B cell (primary cell): Measurements from ENCODE around the gene AKR1C4. TPM values are rescaled to one million over a fixed set of nuclear protein-coding genes. Genes with fewer than 3 reads are reported as not detected.

Experiments
- ATAC-seq: fragments of 200-7000 bp; cut with Tn5 transposase; one replicate; pipeline ENCODE4 v1.10.0; 2021; ENCODE audit warnings: low read depth, mild to moderate bottlenecking, moderate number of reproducible peaks, moderate library complexity
- CTCF ChIA-PET: fragments of 350-600 bp; sonication (Branson Sonifier 250); formaldehyde crosslinking; loops from one replicate; lab custom pipeline; 2021; ENCODE audit warnings: antibody characterized with exemption, inconsistent platforms; lab: Charles Lee
- POLR2A ChIA-PET: fragments of 350-600 bp; sonication (Branson Sonifier 250); formaldehyde crosslinking; loops from one replicate; lab custom pipeline; 2021; ENCODE audit warnings: antibody characterized with exemption; lab: Charles Lee
- DNase-seq: peaks from one replicate; pipeline ENCODE4 v3.0.0; 2013
- H2AFZ ChIP-seq: 2 replicates; pipeline ENCODE4 v1.6.1; 2012; ENCODE audit warnings: mild to moderate bottlenecking, low read depth, low read length; ENCODE audit not compliant: insufficient read depth, poor library complexity, severe bottlenecking
- H3K27ac ChIP-seq, 2 donors: 1 replicate in 1 of 2; 2 replicates in 1 of 2; pipeline ENCODE4 v1.5.1; 2012 to 2013; ENCODE audit warnings: low read length in 2 of 2, mild to moderate bottlenecking in 2 of 2, moderate library complexity in 1 of 2
- H3K27me3 ChIP-seq, 4 experiments: fragments of 200-600 bp in 1 of 4; sonication (generic) in 1 of 4; replicated peaks in 1 of 4; 1 replicate in 2 of 4; 2 replicates in 2 of 4; pipeline versions ENCODE4 v1.6.1 to v1.7.0; 2013 to 2016; ENCODE audit warnings: low read length in 3 of 4, mild to moderate bottlenecking in 2 of 4, mixed read lengths in 1 of 4, moderate library complexity in 1 of 4; ENCODE audit not compliant: insufficient read depth in 4 of 4, control insufficient read depth in 3 of 4; ENCODE audit errors: control extremely low read depth in 1 of 4
- H3K36me3 ChIP-seq, 2 experiments: replicated peaks in 1 of 2; 1 replicate in 1 of 2; 2 replicates in 1 of 2; pipeline versions ENCODE4 v1.6.1 to v1.7.1; 2013; ENCODE audit warnings: low read length in 1 of 2; ENCODE audit not compliant: insufficient read depth in 2 of 2, control insufficient read depth in 1 of 2; ENCODE audit errors: control extremely low read depth in 1 of 2, extremely low read depth in 1 of 2
- H3K4me1 ChIP-seq, 2 donors: fragments of 200-600 bp in 1 of 2; sonication (generic) in 1 of 2; 1 replicate in 1 of 2; 2 replicates in 1 of 2; pipeline versions ENCODE4 v1.5.1 to v1.6.1; 2013 to 2017; ENCODE audit warnings: low read length in 2 of 2; ENCODE audit not compliant: control insufficient read depth in 2 of 2, insufficient read depth in 2 of 2
- H3K4me2 ChIP-seq: replicated peaks from 2 replicates; pipeline ENCODE3; 2012; ENCODE audit warnings: mild to moderate bottlenecking, low read depth, low read length; ENCODE audit not compliant: poor library complexity, severe bottlenecking
- H3K4me3 ChIP-seq, 5 experiments: fragments of 200-600 bp in 1 of 5; sonication (generic) in 1 of 5; 1 replicate in 3 of 5; 2 replicates in 2 of 5; pipeline versions ENCODE4 v1.5.1 to v1.7.0; 2011 to 2016; ENCODE audit warnings: low read length in 4 of 5, mild to moderate bottlenecking in 4 of 5, low read depth in 2 of 5, control low read depth in 1 of 5, moderate library complexity in 1 of 5; ENCODE audit not compliant: insufficient read depth in 1 of 5; ENCODE audit errors: control extremely low read depth in 1 of 5, extremely low read depth in 1 of 5
- H3K79me2 ChIP-seq: fragments of 200-600 bp; sonication (generic); one replicate; pipeline ENCODE4 v1.6.0; 2016; ENCODE audit warnings: low read length; ENCODE audit not compliant: control insufficient read depth, insufficient read depth
- H3K9ac ChIP-seq: fragments of 200-600 bp; sonication (generic); 2 replicates; pipeline ENCODE4 v1.6.1; 2017; ENCODE audit warnings: mild to moderate bottlenecking, low read length, moderate library complexity
- H3K9me3 ChIP-seq, 3 donors: one replicate each; pipeline versions ENCODE4 v1.6.1 to v1.7.1; 2013; ENCODE audit warnings: low read length in 2 of 3; ENCODE audit not compliant: control insufficient read depth in 2 of 3, insufficient read depth in 1 of 3; ENCODE audit errors: control extremely low read depth in 1 of 3
- H4K20me1 ChIP-seq: 2 replicates; pipeline ENCODE4 v1.6.0; 2012; ENCODE audit warnings: mild to moderate bottlenecking, low read length; ENCODE audit not compliant: insufficient read depth, control insufficient read depth, poor library complexity, severe bottlenecking
- H3K27ac Mint-ChIP-seq: one replicate; pipeline ENCODE4 v1.8.0; 2021; ENCODE audit warnings: mixed read lengths
- H3K27me3 Mint-ChIP-seq: one replicate; pipeline ENCODE4 v1.8.0; 2021; ENCODE audit warnings: mixed read lengths
- H3K4me1 Mint-ChIP-seq: one replicate; pipeline ENCODE4 v1.8.0; 2021; ENCODE audit warnings: mixed read lengths
- H3K4me3 Mint-ChIP-seq: one replicate; pipeline ENCODE4 v1.8.0; 2021; ENCODE audit warnings: mixed read lengths
- H3K9me3 Mint-ChIP-seq: one replicate; pipeline ENCODE4 v1.8.0; 2022; ENCODE audit warnings: mixed read lengths; ENCODE audit not compliant: insufficient read depth
- CTCF ChIP-seq: fragments of 200-600 bp; IDR thresholded peaks from one replicate; pipeline ENCODE4 v1.8.0; 2022; ENCODE audit warnings: antibody characterized with exemption, mild to moderate bottlenecking
- EZH2 ChIP-seq: IDR thresholded peaks from 2 replicates; pipeline ENCODE4 v1.6.1; 2012; ENCODE audit warnings: borderline replicate concordance, low read depth, mild to moderate bottlenecking, moderate library complexity, low read length; ENCODE audit not compliant: insufficient read depth, poor library complexity, severe bottlenecking
- WGBS: methylation state at CpG from one replicate; pipeline ENCODE4 v1.1.5; 2013; ENCODE audit warnings: missing lambda C conversion rate; ENCODE audit not compliant: insufficient coverage; 5-methylcytosine and 5-hydroxymethylcytosine counted together
- intact Hi-C: fragments of 100-400 bp; cut with micrococcal nuclease; formaldehyde crosslinking; loops from one replicate; pipeline ENCODE4 v1.10.0; 2022
- polyA plus RNA-seq: library from polyadenylated mRNA; depleted of rRNA; stranded (reverse); fragments of >200 nt; gene quantifications from 2 replicates; pipeline ENCODE4 v1.2.3, GENCODE V29; 2012
- total RNA-seq, 2 donors: library from RNA; stranded (reverse); fragments of 120-200 nt in 1 of 2; gene quantifications; 1 replicate in 1 of 2; 2 replicates in 1 of 2; pipeline versions ENCODE4 v1.2.3 to v1.2.4, GENCODE V29; 2013 to 2022

Gene AKR1C4
- total and polyA plus RNA-seq, 2 donors (not counting 1 experiment from before 2014, with no cell fraction given): not detected

DNA sequence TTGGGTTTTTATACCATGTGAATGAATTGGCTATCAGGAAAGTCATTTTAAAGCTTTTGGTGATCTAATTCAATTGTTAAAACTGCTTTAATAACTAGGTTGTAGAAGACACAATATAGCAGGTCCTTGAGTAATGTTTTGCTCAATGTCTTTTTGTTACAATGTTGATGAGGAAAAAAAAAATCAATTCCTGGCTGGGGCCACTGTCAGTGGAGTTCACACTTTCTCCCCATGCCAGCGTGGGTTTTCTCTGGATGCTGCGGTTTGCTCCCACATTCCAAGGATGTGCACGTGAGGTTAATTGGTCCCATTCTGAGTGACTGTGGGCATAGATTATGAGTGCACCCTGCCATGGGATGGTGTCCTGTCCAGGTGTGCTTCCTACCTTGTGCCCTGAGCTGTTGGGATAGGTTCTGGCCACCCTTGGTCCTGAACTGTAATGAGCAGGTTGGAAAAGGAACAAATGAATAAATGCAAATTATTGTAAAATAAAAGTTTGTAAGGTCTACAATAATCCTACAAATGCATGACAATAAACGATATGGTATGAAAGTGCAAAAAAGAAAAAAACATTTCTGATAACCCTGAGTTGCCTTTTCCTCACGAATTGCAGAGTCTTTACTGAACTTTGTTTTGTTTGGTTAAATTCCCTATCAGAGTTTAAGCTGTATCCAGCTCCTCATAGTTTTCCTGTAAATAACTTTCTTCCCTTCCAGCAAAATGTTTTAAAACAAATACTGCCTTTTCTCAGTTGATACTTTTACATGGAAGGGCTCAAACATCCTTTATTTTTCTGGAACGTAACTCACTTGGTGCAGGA, 62.7 kb downstream of the AKR1C4 start:
- no peaks in the 10 kb centered on the region for H4K20me1 ChIP-seq
- ATAC-seq (no peak), DNase-seq (no peak)
- no peaks in the 10 kb centered on the region for H3K4me1 ChIP-seq
- no peak overlapping the region for H3K27ac ChIP-seq
- H3K9me3 Mint-ChIP-seq: no peaks in the 10 kb centered on the region
- no peak for TF ChIP-seq CTCF
- TF ChIP-seq EZH2: no peak
- H3K27ac Mint-ChIP-seq: no peak overlapping the region
- H3K9me3 ChIP-seq: peaks cover 0 to 10% (median 0%) of the 10 kb centered on the region in 3 donors
- no peak overlapping the region for H2AFZ ChIP-seq
- intact Hi-C loops: no loop called here
- H3K36me3 ChIP-seq: no peaks in the 10 kb centered on the region
- H3K4me1 Mint-ChIP-seq: no peaks in the 10 kb centered on the region
- POLR2A ChIA-PET: no interaction called here
- no peaks in the 10 kb centered on the region for H3K27me3 Mint-ChIP-seq
- no peaks in the 10 kb centered on the region for H3K27me3 ChIP-seq
- H3K4me3 ChIP-seq: no peak overlapping the region
- H3K79me2 ChIP-seq: no peaks in the 10 kb centered on the region
- no peak overlapping the region for H3K4me3 Mint-ChIP-seq
- WGBS: 100% methylated on average over 3 of the region's 6 CpGs
- CTCF ChIA-PET: no interaction called here
- no peak overlapping the region for H3K4me2 ChIP-seq
- H3K9ac ChIP-seq: no peak overlapping the region

GRCh38 chr10:5259952-5260578, 63.4 kb downstream of the AKR1C4 start:
- H3K27ac ChIP-seq: no peak overlapping the region
- no peak overlapping the region for H3K9ac ChIP-seq
- DNase-seq: no peak
- no peak for TF ChIP-seq CTCF
- no peak for TF ChIP-seq EZH2
- H2AFZ ChIP-seq: no peak overlapping the region
- WGBS: no CpG with 5 or more reads among the region's 5 CpGs
- peaks cover 0 to 10% (median 0%) of the 10 kb centered on the region in 3 donors for H3K9me3 ChIP-seq
- no peaks in the 10 kb centered on the region for H3K27me3 ChIP-seq
- CTCF ChIA-PET: no interaction called here
- H3K9me3 Mint-ChIP-seq: no peaks in the 10 kb centered on the region
- no peak for ATAC-seq
- no peaks in the 10 kb centered on the region for H3K4me1 ChIP-seq
- POLR2A ChIA-PET: no interaction called here
- H3K27ac Mint-ChIP-seq: no peak overlapping the region
- no peak overlapping the region for H3K4me2 ChIP-seq
- intact Hi-C loops: no loop called here
- no peaks in the 10 kb centered on the region for H3K36me3 ChIP-seq
- no peaks in the 10 kb centered on the region for H3K79me2 ChIP-seq
- no peaks in the 10 kb centered on the region for H3K27me3 Mint-ChIP-seq
- H3K4me1 Mint-ChIP-seq: no peaks in the 10 kb centered on the region
- no peaks in the 10 kb centered on the region for H4K20me1 ChIP-seq
- H3K4me3 Mint-ChIP-seq: no peak overlapping the region
- H3K4me3 ChIP-seq: no peak overlapping the region
